Neuronal stem cell (in vitro differentiated cells): ENCODE data around the gene HAND2.

Source experiments
- DNase-seq: peaks from one replicate; pipeline ENCODE4 v3.0.0-alpha.2; 2013; ENCODE audit warnings: low spot score
- H2AFZ ChIP-seq: one replicate; pipeline ENCODE4 v1.6.1; 2013; ENCODE audit warnings: mild to moderate bottlenecking, low read length, inconsistent platforms
- H2AK5ac ChIP-seq: 2 replicates; pipeline ENCODE4 v1.6.1; 2013; ENCODE audit warnings: low read depth, mild to moderate bottlenecking, inconsistent platforms, low read length, moderate library complexity, mixed read lengths
- H2BK120ac ChIP-seq: 2 replicates; pipeline ENCODE4 v1.6.1; 2013; ENCODE audit warnings: low read depth, mild to moderate bottlenecking, inconsistent platforms, low read length, moderate library complexity, mixed read lengths
- H2BK12ac ChIP-seq: one replicate; pipeline ENCODE4 v1.6.1; 2013; ENCODE audit warnings: low read length, inconsistent platforms
- H2BK15ac ChIP-seq: 2 replicates; pipeline ENCODE4 v1.6.1; 2013; ENCODE audit warnings: mild to moderate bottlenecking, low read length, inconsistent platforms, mixed read lengths
- H2BK5ac ChIP-seq: one replicate; pipeline ENCODE4 v1.6.1; 2013; ENCODE audit warnings: inconsistent platforms, mild to moderate bottlenecking, low read length, moderate library complexity
- H3K14ac ChIP-seq: one replicate; pipeline ENCODE4 v1.6.1; 2013; ENCODE audit warnings: low read length, inconsistent platforms
- H3K18ac ChIP-seq: 2 replicates; pipeline ENCODE4 v1.6.1; 2013; ENCODE audit warnings: low read length, inconsistent platforms
- H3K23ac ChIP-seq: 2 replicates; pipeline ENCODE4 v1.6.1; 2013; ENCODE audit warnings: low read depth, mild to moderate bottlenecking, mixed read lengths, low read length, inconsistent platforms; ENCODE audit not compliant: poor library complexity
- H3K27ac ChIP-seq: replicated peaks from 3 replicates; pipeline ENCODE4 v1.5.1; 2013; ENCODE audit warnings: low read length, inconsistent platforms
- H3K27me3 ChIP-seq, 3 experiments: 2 replicates each; pipeline ENCODE4 v1.6.1; 2013; ENCODE audit warnings: low read length in 3 of 3, mild to moderate bottlenecking in 2 of 3, inconsistent platforms in 1 of 3, low read depth in 1 of 3, mixed read lengths in 1 of 3, moderate library complexity in 1 of 3; ENCODE audit not compliant: control insufficient read depth in 3 of 3, insufficient read depth in 3 of 3
- H3K36me3 ChIP-seq, 2 donors: replicated peaks in 1 of 2; 2 replicates each; pipeline ENCODE4 v1.6.1; 2013; ENCODE audit warnings: low read length in 2 of 2; ENCODE audit not compliant: control insufficient read depth in 2 of 2, insufficient read depth in 2 of 2
- H3K4ac ChIP-seq: 2 replicates; pipeline ENCODE4 v1.6.1; 2013; ENCODE audit warnings: inconsistent platforms, mild to moderate bottlenecking, low read length, moderate library complexity
- H3K4me1 ChIP-seq, 2 donors: 1 replicate in 1 of 2; 2 replicates in 1 of 2; pipeline ENCODE4 v1.6.1; 2013; ENCODE audit warnings: low read length in 2 of 2, low read depth in 1 of 2; ENCODE audit not compliant: control insufficient read depth in 2 of 2, insufficient read depth in 1 of 2
- H3K4me2 ChIP-seq: one replicate; pipeline ENCODE4 v1.6.1; 2013; ENCODE audit warnings: mild to moderate bottlenecking, low read length, inconsistent platforms; ENCODE audit not compliant: insufficient read depth, poor library complexity, severe bottlenecking
- H3K4me3 ChIP-seq, 2 donors: 2 replicates each; pipeline ENCODE4 v1.5.1; 2013; ENCODE audit warnings: low read length in 2 of 2, mild to moderate bottlenecking in 2 of 2, inconsistent platforms in 1 of 2, moderate library complexity in 1 of 2
- H3K79me1 ChIP-seq: one replicate; pipeline ENCODE4 v1.6.1; 2013; ENCODE audit warnings: low read depth, mild to moderate bottlenecking, inconsistent platforms, low read length, moderate library complexity
- H3K9ac ChIP-seq: one replicate; pipeline ENCODE4 v1.6.1; 2013; ENCODE audit warnings: mild to moderate bottlenecking, low read depth, low read length, inconsistent platforms; ENCODE audit not compliant: poor library complexity
- H3K9me3 ChIP-seq, 2 donors: replicated peaks in 1 of 2; 2 replicates each; pipeline versions ENCODE3 to v1.6.1; 2013; ENCODE audit warnings: low read length in 2 of 2, mild to moderate bottlenecking in 2 of 2, inconsistent platforms in 1 of 2, low read depth in 1 of 2, mixed read lengths in 1 of 2, moderate library complexity in 1 of 2; ENCODE audit not compliant: control insufficient read depth in 2 of 2, insufficient read depth in 1 of 2
- H4K8ac ChIP-seq: one replicate; pipeline ENCODE4 v1.6.1; 2013; ENCODE audit warnings: low read depth, mild to moderate bottlenecking, inconsistent platforms, low read length, moderate library complexity
- H4K91ac ChIP-seq: one replicate; pipeline ENCODE4 v1.6.1; 2013; ENCODE audit warnings: low read length, low read depth, mild to moderate bottlenecking, inconsistent platforms; ENCODE audit not compliant: poor library complexity
- WGBS, 2 donors: extraction: QIAGEN DNeasy Blood & Tissue Kit; methylation state at CpG; one replicate each; pipeline ENCODE4 v1.1.7; 2013; ENCODE audit warnings: missing lambda C conversion rate in 2 of 2, mixed read lengths in 1 of 2; ENCODE audit not compliant: insufficient read length in 2 of 2, insufficient replicate concordance in 1 of 2; ENCODE audit errors: extremely low coverage in 2 of 2; 5-methylcytosine and 5-hydroxymethylcytosine counted together

Gene HAND2

DNA sequence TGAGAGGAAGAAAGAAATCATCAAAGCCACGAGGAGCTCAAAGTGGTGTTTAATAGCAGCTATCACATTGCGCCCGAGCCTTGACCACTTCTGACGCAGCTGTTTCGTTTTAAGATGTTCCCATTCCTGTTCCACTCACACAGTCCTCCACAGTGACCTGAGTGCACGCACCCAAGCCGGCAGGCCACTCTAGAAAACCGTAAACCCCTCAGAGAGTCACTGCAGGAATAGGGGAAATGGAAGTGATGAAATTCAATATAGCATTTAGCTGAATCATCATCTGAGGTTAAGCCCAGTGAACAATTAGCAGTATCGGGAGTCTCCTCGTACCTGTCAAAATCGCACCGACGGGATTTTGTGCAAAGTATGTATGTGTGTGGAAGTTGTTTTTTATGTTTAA, 17.9 kb upstream of the HAND2 start:
- H2BK120ac ChIP-seq = no peak overlapping the region
- H3K18ac ChIP-seq = no peak overlapping the region
- no peak overlapping the region for H2BK5ac ChIP-seq
- DNase-seq = no peak
- H2AK5ac ChIP-seq = no peak overlapping the region
- no peak overlapping the region for H3K4me3 ChIP-seq
- H3K14ac ChIP-seq = no peak overlapping the region
- H3K36me3 ChIP-seq = no peaks in the 10 kb centered on the region
- no peak overlapping the region for H3K4ac ChIP-seq
- H3K4me2 ChIP-seq = no peak overlapping the region
- H3K4me1 ChIP-seq = no peaks in the 10 kb centered on the region
- no peaks in the 10 kb centered on the region for H3K79me1 ChIP-seq
- no peaks in the 10 kb centered on the region for H3K9me3 ChIP-seq
- no peak overlapping the region for H4K8ac ChIP-seq
- no peak overlapping the region for H2BK15ac ChIP-seq
- peaks cover 0 to 13% (median 0%) of the 10 kb centered on the region in 3 experiments for H3K27me3 ChIP-seq
- no peak overlapping the region for H3K23ac ChIP-seq
- H3K9ac ChIP-seq = no peak overlapping the region
- H3K27ac ChIP-seq = no peak overlapping the region
- no CpG with 5 or more reads among the region's 13 CpGs for whole genome bisulfite sequencing, 2 donors
- H4K91ac ChIP-seq = no peak overlapping the region
- no peak overlapping the region for H2BK12ac ChIP-seq
- no peak overlapping the region for H2AFZ ChIP-seq

DNA sequence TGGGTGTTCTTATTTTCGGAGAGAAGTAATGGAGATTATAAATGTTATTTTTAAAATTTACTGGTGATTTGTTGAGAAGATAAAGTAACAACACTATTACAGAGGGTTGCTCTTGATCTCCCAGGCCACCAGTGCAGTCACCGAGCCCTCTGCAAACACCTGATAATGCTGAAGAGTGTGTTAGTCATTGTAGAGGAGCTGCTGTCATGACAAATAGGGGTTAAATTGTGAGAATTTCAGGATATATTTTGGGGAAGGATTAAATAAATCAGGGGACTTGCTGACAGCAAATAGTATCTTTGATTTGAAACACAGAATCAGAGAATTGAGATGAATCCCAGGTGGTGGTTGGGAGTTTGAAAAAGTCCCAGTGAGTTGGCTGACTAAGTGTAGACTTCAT, 16.7 kb upstream of the HAND2 start:
- Histone ChIP-seq H3K27ac (no peak overlapping the region), H3K79me1 (no peaks in the 10 kb centered on the region), H4K8ac (no peak overlapping the region), H2BK120ac (no peak overlapping the region), H3K36me3 (no peaks in the 10 kb centered on the region), H3K23ac (no peak overlapping the region), H3K9me3 (no peaks in the 10 kb centered on the region), H3K9ac (no peak overlapping the region), H2BK15ac (no peak overlapping the region), H3K18ac (no peak overlapping the region), H3K14ac (no peak overlapping the region), H4K91ac (no peak overlapping the region), H3K4ac (no peak overlapping the region), H3K4me3 (no peak overlapping the region), H2BK5ac (no peak overlapping the region), H3K4me2 (no peak overlapping the region), H2BK12ac (no peak overlapping the region), H3K27me3 (peaks cover 0 to 19% (median 0%) of the 10 kb centered on the region in 3 experiments), H3K4me1 (no peaks in the 10 kb centered on the region), H2AK5ac (no peak overlapping the region), H2AFZ (no peak overlapping the region)
- 100% methylated on average over 1 of the region's 2 CpGs; no CpG with 5 or more reads in 1 of the 2 donors for WGBS, 2 donors
- no peak for DNase-seq

DNA sequence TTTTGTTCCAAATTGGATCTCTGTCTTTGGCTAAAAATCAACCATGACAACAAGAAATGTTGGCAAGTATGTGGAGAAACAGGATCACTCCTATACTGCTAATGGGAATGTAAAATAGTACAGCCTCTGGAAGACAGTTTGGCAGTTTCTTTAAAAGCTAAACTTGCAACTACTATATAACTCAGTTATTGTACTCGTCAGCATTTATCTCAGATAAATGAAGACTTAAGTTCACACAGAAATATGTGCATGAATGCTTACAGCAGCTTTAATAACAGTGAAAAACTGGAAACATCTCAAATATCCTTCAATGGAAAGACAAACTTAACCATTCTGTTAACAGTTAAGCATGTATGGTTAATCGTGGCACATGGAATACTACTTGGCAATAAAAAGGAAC, 15.4 kb upstream of the HAND2 start:
- Histone ChIP-seq H3K27ac (no peak overlapping the region), H3K9ac (no peak overlapping the region), H2AK5ac (no peak overlapping the region), H3K9me3 (no peaks in the 10 kb centered on the region), H3K14ac (no peak overlapping the region), H4K91ac (no peak overlapping the region), H3K4me3 (no peak overlapping the region), H3K4ac (no peak overlapping the region), H3K79me1 (no peaks in the 10 kb centered on the region), H3K27me3 (peaks cover 0 to 32% (median 2%) of the 10 kb centered on the region in 3 experiments), H2BK5ac (no peak overlapping the region), H2BK12ac (no peak overlapping the region), H3K4me2 (no peak overlapping the region), H2BK120ac (no peak overlapping the region), H3K18ac (no peak overlapping the region), H2AFZ (no peak overlapping the region), H4K8ac (no peak overlapping the region), H3K4me1 (no peaks in the 10 kb centered on the region), H2BK15ac (no peak overlapping the region), H3K36me3 (no peaks in the 10 kb centered on the region), H3K23ac (no peak overlapping the region)
- DNase-seq = no peak
- WGBS, 2 donors = no CpG with 5 or more reads among the region's 2 CpGs

DNA sequence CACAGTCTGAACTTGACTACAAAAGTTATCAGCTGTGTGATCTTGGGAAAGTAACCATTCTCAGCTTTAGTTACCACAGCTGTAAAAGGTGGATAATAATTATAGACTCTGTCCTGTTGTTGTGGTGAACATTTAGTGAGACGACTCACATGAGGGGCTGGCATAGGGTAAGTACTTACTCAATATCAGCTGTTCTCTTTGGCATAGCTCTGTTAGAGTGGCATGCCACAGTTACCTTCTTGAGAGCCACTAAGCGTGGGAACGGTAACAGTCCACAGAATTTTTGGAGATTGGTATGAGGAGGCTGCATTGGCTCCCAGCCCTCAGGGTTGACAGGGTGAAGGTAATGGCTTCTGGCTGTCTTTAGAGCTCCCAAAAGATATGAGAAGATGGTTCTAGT, 13.2 kb upstream of the HAND2 start:
- no CpG with 5 or more reads among the region's 3 CpGs for WGBS, 2 donors
- H3K4me1 ChIP-seq = peaks cover 3 to 7% of the 10 kb centered on the region in 2 donors
- no peak for DNase-seq

More for the DNA sequence above, 13.2 kb upstream of the HAND2 start:
- Histone ChIP-seq H3K4me2 (no peak overlapping the region), H3K79me1 (no peaks in the 10 kb centered on the region), H2AK5ac (no peak overlapping the region), H3K14ac (no peak overlapping the region), H2BK12ac (no peak overlapping the region), H4K8ac (no peak overlapping the region), H2BK5ac (no peak overlapping the region), H3K27ac (no peak overlapping the region), H3K27me3 (peaks cover 0 to 51% (median 18%) of the 10 kb centered on the region in 3 experiments), H2AFZ (no peak overlapping the region), H2BK15ac (no peak overlapping the region), H4K91ac (no peak overlapping the region), H3K36me3 (no peaks in the 10 kb centered on the region), H3K4me3 (no peak overlapping the region), H3K9me3 (no peaks in the 10 kb centered on the region), H2BK120ac (no peak overlapping the region), H3K4ac (no peak overlapping the region), H3K18ac (no peak overlapping the region), H3K9ac (no peak overlapping the region), H3K23ac (no peak overlapping the region)
